ENCODE measurements around the gene ATP7B. TPM values are rescaled to one million over a fixed set of nuclear protein-coding genes. Genes with fewer than 3 reads are reported as not detected.

ATP7B gene
- total RNA-seq, 1 experiment from 2014 or later: 4.4 TPM

DNA sequence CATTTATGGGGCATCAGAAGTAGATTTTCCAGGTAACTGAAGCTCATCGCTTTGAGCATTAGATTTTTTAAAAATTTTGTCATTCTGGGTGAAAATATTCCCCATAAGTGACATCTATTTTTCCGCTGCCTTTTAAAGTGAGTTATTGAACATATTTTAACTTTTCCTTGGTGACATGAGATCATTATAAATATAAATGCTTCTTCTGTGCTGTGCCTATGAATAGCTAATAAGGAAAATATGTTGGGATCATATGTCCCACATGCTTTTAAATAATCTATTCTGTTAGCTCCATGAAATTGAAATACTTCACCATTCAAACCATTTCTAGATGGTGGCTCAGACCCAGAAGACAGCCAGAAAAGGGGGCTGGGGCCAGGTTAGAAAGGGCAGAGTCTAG, 14.1 kb downstream of the ATP7B start:
- BruUV-seq (replicated peaks): no TSS peak
- peaks cover 16% of the 10 kb centered on the region for H3K4me1 ChIP-seq (ENCODE audit: insufficient read depth, low read length)
- H4K20me1 ChIP-seq (ENCODE audit: low read length): no peaks in the 10 kb centered on the region

DNA sequence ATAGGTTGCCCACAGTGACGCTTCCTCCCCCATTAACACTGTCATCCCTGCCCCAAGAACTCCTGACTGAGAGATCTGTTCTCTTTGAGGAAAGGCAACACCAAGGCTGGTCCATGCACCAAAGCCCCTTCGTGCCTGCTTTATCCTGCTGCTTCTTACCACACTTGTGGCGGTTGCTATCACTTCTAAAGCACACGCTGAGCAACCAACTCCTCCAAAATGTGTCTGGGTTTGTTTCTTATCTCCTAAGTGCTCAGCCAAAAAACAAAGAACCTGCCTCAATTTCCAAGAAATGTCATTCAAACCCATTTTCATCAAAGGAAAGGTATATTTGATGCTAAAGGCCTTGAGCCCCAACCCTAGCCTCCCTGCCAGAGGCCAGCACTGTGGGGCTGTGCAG, 14.6 kb downstream of the ATP7B start:
- Histone ChIP-seq H3K79me2 (ENCODE audit: low read length) (no peaks in the 10 kb centered on the region), H3K9me3 (ENCODE audit: low read length) (no peaks in the 10 kb centered on the region), H3K36me3 (ENCODE audit: low read depth, low read length) (no peaks in the 10 kb centered on the region), H3K27me3 (ENCODE audit: low read length) (no peaks in the 10 kb centered on the region), H2AFZ (ENCODE audit: low read length) (no peak overlapping the region), H3K4me3 (ENCODE audit: low read length) (no peak overlapping the region), H3K9ac (ENCODE audit: low read length) (no peak overlapping the region), H3K4me1 (ENCODE audit: insufficient read depth, low read length) (peaks cover 16% of the 10 kb centered on the region), H3K9me2 (replicated peaks; ENCODE audit: low read length) (no peaks in the 10 kb centered on the region), H3K27ac (ENCODE audit: low read length) (no peak overlapping the region), H4K20me1 (ENCODE audit: low read length) (no peaks in the 10 kb centered on the region), H3K4me2 (ENCODE audit: low read length) (no peak overlapping the region), H3F3A (ENCODE audit: low read length, unreplicated experiment) (no peaks in the 10 kb centered on the region)
- DNase-seq (no peak), ATAC-seq (no peak)
- intact Hi-C loops (cut with micrococcal nuclease): no loop called here
- TF ChIP-seq, protein P1, sequence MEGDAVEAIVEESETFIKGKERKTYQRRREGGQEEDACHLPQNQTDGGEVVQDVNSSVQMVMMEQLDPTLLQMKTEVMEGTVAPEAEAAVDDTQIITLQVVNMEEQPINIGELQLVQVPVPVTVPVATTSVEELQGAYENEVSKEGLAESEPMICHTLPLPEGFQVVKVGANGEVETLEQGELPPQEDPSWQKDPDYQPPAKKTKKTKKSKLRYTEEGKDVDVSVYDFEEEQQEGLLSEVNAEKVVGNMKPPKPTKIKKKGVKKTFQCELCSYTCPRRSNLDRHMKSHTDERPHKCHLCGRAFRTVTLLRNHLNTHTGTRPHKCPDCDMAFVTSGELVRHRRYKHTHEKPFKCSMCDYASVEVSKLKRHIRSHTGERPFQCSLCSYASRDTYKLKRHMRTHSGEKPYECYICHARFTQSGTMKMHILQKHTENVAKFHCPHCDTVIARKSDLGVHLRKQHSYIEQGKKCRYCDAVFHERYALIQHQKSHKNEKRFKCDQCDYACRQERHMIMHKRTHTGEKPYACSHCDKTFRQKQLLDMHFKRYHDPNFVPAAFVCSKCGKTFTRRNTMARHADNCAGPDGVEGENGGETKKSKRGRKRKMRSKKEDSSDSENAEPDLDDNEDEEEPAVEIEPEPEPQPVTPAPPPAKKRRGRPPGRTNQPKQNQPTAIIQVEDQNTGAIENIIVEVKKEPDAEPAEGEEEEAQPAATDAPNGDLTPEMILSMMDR (conservative IDR thresholded peaks at IDR 0.05; ENCODE audit: low read depth, low read length): no peak
- TF ChIP-seq EZH2phosphoT487 (IDR thresholded peaks at IDR 0.05; ENCODE audit: borderline replicate concordance, low read length): no peak
- no peak for TF ChIP-seq EZH2 (IDR thresholded peaks at IDR 0.05; ENCODE audit: low read length, unreplicated experiment)
- BruUV-seq (replicated peaks): no TSS peak
- ChIA-PET POLR2A (ENCODE audit: unreplicated experiment) (no interaction called here), CTCF (no interaction called here)

More for the DNA sequence above, 14.1 kb downstream of the ATP7B start:
- Histone ChIP-seq H3K9ac (ENCODE audit: low read length) (no peak overlapping the region), H3K27me3 (ENCODE audit: low read length) (no peaks in the 10 kb centered on the region), H3K27ac (ENCODE audit: low read length) (no peak overlapping the region), H3K9me2 (replicated peaks; ENCODE audit: low read length) (no peaks in the 10 kb centered on the region), H3K9me3 (ENCODE audit: low read length) (no peaks in the 10 kb centered on the region), H3F3A (ENCODE audit: low read length, unreplicated experiment) (no peaks in the 10 kb centered on the region), H3K4me2 (ENCODE audit: low read length) (no peak overlapping the region), H3K36me3 (ENCODE audit: low read depth, low read length) (no peaks in the 10 kb centered on the region), H3K79me2 (ENCODE audit: low read length) (no peaks in the 10 kb centered on the region), H3K4me3 (ENCODE audit: low read length) (no peak overlapping the region), H2AFZ (ENCODE audit: low read length) (no peak overlapping the region)
- no peak for DNase-seq
- ChIA-PET CTCF (interaction anchor here (0.6 kb wide), 1 partner anchor 78 kb away, joined by 8 read pairs; no protein-coding TSS in a partner anchor), POLR2A (ENCODE audit: unreplicated experiment) (no interaction called here)
- ATAC-seq: no peak
- TF ChIP-seq, protein P1 (conservative IDR thresholded peaks at IDR 0.05; ENCODE audit: low read depth, low read length): no peak
- TF ChIP-seq EZH2phosphoT487 (IDR thresholded peaks at IDR 0.05; ENCODE audit: borderline replicate concordance, low read length): no peak
- TF ChIP-seq EZH2 (IDR thresholded peaks at IDR 0.05; ENCODE audit: low read length, unreplicated experiment): no peak
- intact Hi-C loops (cut with micrococcal nuclease): no loop called here

DNA sequence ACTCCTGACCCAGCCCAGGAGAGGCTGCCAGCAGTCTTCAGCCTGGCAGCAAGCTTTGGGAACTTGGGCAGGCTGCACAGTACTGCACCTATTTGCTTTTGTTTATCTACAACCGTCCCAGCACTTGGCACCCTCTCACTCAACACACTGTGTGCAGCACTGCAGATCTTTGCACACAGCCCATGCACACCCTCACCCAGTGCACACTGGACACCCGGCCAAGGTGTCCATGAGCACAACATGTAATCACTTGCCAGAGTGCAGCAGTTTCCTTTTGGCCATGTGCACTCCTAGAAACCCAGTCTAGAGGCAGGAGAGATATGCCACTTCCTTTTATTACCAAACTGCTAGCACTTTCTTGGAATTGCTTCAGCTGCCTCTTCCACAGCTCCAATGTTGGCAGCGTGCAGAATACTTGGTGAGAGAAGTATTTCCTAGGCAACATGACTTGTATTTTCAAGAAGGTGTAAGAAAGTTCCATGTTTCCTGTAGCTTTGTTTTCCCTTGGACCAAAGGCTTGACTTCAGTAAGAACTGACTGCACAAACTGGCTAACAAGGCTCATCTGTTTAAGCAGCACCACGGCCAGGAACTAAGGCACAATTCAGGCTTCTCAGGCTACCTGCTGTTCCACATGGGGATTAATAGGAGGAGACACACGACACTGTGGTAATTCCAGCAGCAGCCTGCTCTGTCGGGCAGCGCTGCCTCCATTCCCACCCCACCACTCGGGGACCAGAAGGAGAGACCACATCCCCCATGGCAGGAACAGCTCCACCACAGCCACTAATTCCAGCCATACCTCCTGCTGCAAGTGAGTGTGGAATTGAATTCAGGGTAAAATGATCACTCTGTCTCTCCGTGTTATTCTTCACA, 15.3 kb downstream of the ATP7B start:
- BruUV-seq (replicated peaks): no TSS peak
- POLR2A ChIA-PET (ENCODE audit: unreplicated experiment): no interaction called here

More for the DNA sequence above, 15.3 kb downstream of the ATP7B start:
- no peak overlapping the region for H3K9ac ChIP-seq (ENCODE audit: low read length)
- H3K4me3 ChIP-seq (ENCODE audit: low read length): no peak overlapping the region
- CTCF ChIA-PET: no interaction called here
- peaks cover 16% of the 10 kb centered on the region for H3K4me1 ChIP-seq (ENCODE audit: insufficient read depth, low read length)
- H4K20me1 ChIP-seq (ENCODE audit: low read length): no peaks in the 10 kb centered on the region
- no peaks in the 10 kb centered on the region for H3F3A ChIP-seq (ENCODE audit: low read length, unreplicated experiment)
- DNase-seq (no peak), ATAC-seq (no peak)
- no peaks in the 10 kb centered on the region for H3K9me2 ChIP-seq (replicated peaks; ENCODE audit: low read length)
- no peaks in the 10 kb centered on the region for H3K36me3 ChIP-seq (ENCODE audit: low read depth, low read length)
- intact Hi-C loops (cut with micrococcal nuclease): no loop called here
- H3K27me3 ChIP-seq (ENCODE audit: low read length): no peaks in the 10 kb centered on the region
- TF ChIP-seq EZH2 (IDR thresholded peaks at IDR 0.05; ENCODE audit: low read length, unreplicated experiment) (no peak), EZH2phosphoT487 (IDR thresholded peaks at IDR 0.05; ENCODE audit: borderline replicate concordance, low read length) (no peak)
- H3K9me3 ChIP-seq (ENCODE audit: low read length): no peaks in the 10 kb centered on the region
- no peak overlapping the region for H3K4me2 ChIP-seq (ENCODE audit: low read length)
- no peak overlapping the region for H2AFZ ChIP-seq (ENCODE audit: low read length)
- no peaks in the 10 kb centered on the region for H3K79me2 ChIP-seq (ENCODE audit: low read length)
- no peak overlapping the region for H3K27ac ChIP-seq (ENCODE audit: low read length)

All from PC-3 (cell line).